BLaER1 (cell line): ENCODE data around the gene TMEM131.

Source experiments
- H3K27ac ChIP-seq: shearing (Covaris generic); formaldehyde crosslinking; 2 replicates; pipeline ENCODE4 v1.8.1; 2022
- H3K27me3 ChIP-seq: shearing (Covaris generic); formaldehyde crosslinking; 2 replicates; pipeline ENCODE4 v1.8.1; 2022
- H3K36me3 ChIP-seq: shearing (Covaris generic); formaldehyde crosslinking; 2 replicates; pipeline ENCODE4 v1.8.1; 2022
- H3K4me1 ChIP-seq: shearing (Covaris generic); formaldehyde crosslinking; 2 replicates; pipeline ENCODE4 v1.8.1; 2022
- H3K4me2 ChIP-seq: shearing (Covaris generic); formaldehyde crosslinking; 2 replicates; pipeline ENCODE4 v1.8.1; 2022
- H3K4me3 ChIP-seq: shearing (Covaris generic); formaldehyde crosslinking; 2 replicates; pipeline ENCODE4 v1.8.1; 2022
- H3K9ac ChIP-seq: shearing (Covaris generic); formaldehyde crosslinking; 2 replicates; pipeline ENCODE4 v1.8.1; 2022
- H3K9me3 ChIP-seq: shearing (Covaris generic); formaldehyde crosslinking; 2 replicates; pipeline ENCODE4 v1.8.1; 2022
- H4K20me1 ChIP-seq: shearing (Covaris generic); formaldehyde crosslinking; 2 replicates; pipeline ENCODE4 v1.8.1; 2022
- Cebpa-rat ChIP-seq: shearing (Covaris generic); IDR thresholded peaks from 2 replicates; pipeline ENCODE4 v1.8.1; 2022

Gene TMEM131

DNA sequence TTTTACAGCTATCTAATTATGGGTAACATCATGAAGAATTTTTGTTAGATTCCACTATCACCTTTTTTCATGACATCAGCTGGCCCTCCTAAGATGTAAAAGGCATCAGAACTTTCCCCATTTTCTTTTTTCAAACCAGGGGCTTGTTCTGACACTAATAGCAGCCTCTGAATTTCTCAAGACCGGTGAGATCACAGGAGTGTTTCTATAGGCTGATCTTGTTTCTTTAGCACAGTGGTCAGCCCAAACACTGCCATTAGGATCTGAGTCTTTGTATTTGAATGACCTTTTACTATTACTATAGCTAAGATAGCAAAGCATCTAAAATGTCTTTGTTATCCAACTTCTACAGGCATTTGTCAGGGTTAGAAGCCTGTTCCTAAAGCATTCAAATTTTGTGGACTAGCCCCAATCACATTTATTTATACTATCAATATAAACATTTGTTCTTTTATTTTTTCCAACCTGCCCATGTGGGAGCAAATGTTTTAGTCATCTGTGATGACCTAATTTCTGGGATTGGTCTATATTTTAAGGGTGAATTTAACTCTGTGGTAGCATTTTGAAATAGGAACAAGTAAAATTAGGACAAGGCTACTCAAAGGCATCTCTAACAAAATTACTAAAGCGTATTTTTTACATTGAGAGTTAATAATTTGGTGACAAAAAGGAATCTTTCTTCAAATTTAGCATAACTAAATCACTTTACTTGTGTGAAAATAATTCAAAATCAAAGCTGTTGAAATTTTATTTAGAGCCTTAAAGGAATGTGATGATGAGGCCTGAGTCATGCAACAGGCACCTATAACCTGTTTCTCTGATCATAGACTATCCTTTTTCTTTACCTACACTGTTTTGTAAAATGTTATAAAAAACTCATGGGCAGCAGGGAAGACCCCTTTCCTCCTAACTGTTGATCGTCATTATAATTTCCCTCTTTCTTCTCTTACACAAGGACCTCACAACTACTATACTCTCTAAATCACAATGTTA, 243.1 kb downstream of the TMEM131 start:
- Histone ChIP-seq H3K27me3 (no peaks in the 10 kb centered on the region), H3K4me3 (no peak overlapping the region), H3K4me1 (peaks cover 83% of the 10 kb centered on the region), H3K9ac (no peak overlapping the region), H4K20me1 (no peaks in the 10 kb centered on the region), H3K4me2 (peak overlapping the region; percentile 72; the same call in 1 of the 2 replicates), H3K9me3 (no peaks in the 10 kb centered on the region), H3K36me3 (peaks cover 11% of the 10 kb centered on the region), H3K27ac (no peak overlapping the region)
- no peak for TF ChIP-seq Cebpa-rat

DNA sequence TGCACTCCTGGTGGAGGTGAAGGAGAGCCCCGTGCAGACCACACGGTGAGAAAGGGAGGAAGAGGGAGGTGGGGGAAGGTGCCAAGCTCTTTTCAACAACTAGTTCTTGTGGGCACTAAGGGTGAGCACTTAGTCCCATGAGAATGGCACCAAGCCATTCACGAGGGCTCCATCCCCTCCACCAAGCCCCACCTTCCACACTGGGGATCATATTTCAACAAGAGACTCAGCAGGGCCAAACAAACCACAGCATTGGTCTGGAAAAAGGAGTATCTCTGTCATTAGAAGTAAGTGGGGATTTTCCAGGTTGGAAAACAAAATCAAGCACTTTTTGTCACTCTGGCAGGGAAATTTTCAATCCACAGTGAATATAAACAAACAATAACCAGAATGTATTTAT, 244.0 kb downstream of the TMEM131 start:
- Histone ChIP-seq H3K27me3 (no peaks in the 10 kb centered on the region), H3K9me3 (no peaks in the 10 kb centered on the region), H3K4me3 (no peak overlapping the region), H3K27ac (peak overlapping the region; percentile 20; the same call in 1 of the 2 replicates), H3K4me2 (peak overlapping the region; percentile 72), H3K9ac (no peak overlapping the region), H4K20me1 (no peaks in the 10 kb centered on the region), H3K4me1 (peaks cover 92% of the 10 kb centered on the region), H3K36me3 (peaks cover 3% of the 10 kb centered on the region)
- TF ChIP-seq Cebpa-rat: no peak

DNA sequence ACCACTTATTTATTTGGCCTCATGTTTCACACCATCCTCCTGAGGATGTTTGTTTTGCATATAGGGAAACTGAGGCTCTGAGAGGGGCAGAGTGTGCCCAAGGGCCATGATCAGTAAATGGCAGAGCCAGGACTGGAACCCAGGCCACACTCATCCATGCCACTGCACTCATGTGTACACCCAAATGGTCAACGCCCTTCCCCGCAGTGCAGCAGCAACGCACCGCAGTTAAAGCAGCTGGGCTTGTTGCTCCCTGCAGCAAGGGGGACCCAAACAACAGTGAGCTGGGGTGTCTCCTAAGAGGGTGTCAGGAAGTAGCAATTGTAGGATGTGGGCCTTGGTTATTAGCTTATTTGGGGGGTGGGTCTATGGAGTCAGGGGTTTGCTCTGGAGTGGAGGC, 245.7 kb downstream of the TMEM131 start:
- Histone ChIP-seq H4K20me1 (no peaks in the 10 kb centered on the region), H3K27me3 (no peaks in the 10 kb centered on the region), H3K27ac (no peak overlapping the region), H3K4me3 (no peak overlapping the region), H3K4me2 (no peak overlapping the region), H3K9ac (no peak overlapping the region), H3K36me3 (no peaks in the 10 kb centered on the region), H3K9me3 (no peaks in the 10 kb centered on the region), H3K4me1 (peaks cover 96% of the 10 kb centered on the region)
- no peak for TF ChIP-seq Cebpa-rat

DNA sequence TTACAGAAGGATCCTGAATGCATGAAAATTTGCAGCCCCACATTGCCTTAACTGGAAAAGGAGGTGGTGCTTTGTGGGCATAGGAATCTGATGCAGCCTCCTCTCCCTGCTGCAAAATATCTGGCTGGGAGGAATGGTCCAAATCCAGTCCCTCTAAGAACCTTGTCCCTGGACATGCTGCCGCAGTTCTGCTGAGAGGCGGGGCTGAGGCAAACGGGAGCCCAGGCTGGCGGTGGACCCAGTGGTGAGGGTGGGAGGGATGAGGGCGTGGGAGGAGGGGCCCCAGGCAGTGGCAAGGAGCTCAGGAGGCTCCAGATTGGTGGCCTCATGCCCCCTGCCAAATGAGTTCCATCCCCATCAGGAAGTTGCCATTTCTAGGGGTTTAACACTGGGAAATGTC, 246.2 kb downstream of the TMEM131 start:
- Histone ChIP-seq H3K4me1 (peaks cover 96% of the 10 kb centered on the region), H3K36me3 (no peaks in the 10 kb centered on the region), H3K27me3 (no peaks in the 10 kb centered on the region), H3K4me3 (no peak overlapping the region), H3K27ac (peak overlapping the region; percentile 16; the same call in 1 of the 2 replicates), H3K9me3 (no peaks in the 10 kb centered on the region), H3K9ac (no peak overlapping the region), H4K20me1 (no peaks in the 10 kb centered on the region), H3K4me2 (peak overlapping the region; percentile 72; the same call in 1 of the 2 replicates)
- no peak for TF ChIP-seq Cebpa-rat

DNA sequence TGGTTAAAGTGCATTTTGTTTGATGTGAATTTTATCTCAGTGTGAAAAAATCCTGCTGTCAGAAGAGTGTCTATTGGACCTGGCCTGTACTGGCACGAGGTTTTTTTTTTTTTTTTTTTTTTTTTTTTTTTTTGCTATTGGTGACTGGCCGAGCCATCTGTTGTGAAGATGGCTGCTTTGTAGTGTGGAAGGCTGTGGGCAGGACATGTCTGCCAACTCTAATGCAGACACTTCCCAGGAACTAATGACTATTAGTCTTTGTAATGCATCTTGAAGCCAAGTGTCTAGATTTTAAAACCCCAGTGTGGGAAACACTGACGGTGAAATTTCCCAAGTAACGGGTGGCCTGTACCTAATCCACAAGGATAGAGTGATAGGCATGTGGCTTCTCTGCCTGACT, 248.0 kb downstream of the TMEM131 start:
- Histone ChIP-seq H3K4me1 (peaks cover 84% of the 10 kb centered on the region), H3K9me3 (no peaks in the 10 kb centered on the region), H3K4me2 (peak overlapping the region; percentile 72), H3K36me3 (0 out of 2 replicates have a peak, but pooled peaks cover 1% of the 10 kb centered on the region), H4K20me1 (no peaks in the 10 kb centered on the region), H3K27me3 (no peaks in the 10 kb centered on the region), H3K4me3 (peak overlapping the region; percentile 43; the same call in 1 of the 2 replicates), H3K9ac (peak overlapping the region; percentile 67; the same call in 1 of the 2 replicates), H3K27ac (peak overlapping the region; percentile 75)
- no peak for TF ChIP-seq Cebpa-rat

DNA sequence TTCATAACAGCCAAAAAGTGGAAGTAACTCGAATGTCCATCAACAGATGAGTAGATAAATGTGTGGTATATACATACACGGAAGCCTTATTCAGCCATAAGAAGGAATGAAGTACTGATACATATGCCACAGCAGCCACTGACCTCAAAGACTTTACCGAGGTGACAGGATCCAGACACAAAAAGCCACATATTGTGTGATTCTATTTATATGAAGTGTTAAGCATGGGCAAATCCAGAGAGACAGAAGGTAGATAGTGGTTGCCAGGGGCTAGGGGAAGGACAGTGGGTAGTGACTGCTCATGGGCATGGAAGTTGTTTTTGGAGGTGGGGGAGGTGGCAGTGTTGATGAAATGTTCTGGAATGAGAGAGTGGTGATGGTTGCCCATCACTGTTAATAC, 248.5 kb downstream of the TMEM131 start:
- Histone ChIP-seq H3K4me1 (peaks cover 84% of the 10 kb centered on the region), H3K27ac (no peak overlapping the region; the same call in 1 of the 2 replicates), H3K36me3 (peaks cover 5% of the 10 kb centered on the region; the same call in 1 of the 2 replicates), H3K4me3 (no peak overlapping the region), H4K20me1 (no peaks in the 10 kb centered on the region), H3K27me3 (no peaks in the 10 kb centered on the region), H3K4me2 (peak overlapping the region; percentile 72), H3K9me3 (no peaks in the 10 kb centered on the region), H3K9ac (no peak overlapping the region)
- TF ChIP-seq Cebpa-rat: no peak

DNA sequence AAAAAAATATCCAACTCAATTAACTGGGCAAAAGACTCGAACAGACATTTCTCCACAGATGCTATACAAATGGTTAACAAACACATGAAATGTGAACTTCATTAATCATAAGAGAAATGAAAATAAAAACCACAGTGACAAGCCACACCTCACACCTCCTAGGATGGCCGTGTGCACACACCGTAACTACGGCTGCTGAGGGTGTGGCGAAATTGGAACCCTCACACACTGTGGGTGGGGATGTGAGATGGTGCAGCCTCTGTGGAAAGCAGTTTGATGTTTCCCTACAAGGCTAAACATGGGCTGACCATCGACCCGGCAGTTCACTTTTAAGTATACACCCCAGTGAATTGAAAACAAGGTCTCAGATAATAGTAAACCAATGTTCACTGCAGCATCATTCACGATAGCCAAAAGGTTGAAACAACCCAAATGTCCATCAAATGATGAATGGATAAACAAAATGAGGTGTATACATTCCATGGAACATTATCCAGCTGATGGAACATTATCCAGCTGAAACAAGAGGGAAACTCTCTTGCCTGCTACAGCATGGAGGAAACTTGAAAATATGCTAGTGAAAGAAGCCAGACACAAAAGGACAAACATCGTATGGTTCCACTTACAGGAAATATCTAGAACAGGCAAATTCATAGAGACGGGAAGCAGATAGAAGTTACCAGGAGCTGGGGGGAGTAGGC, 250.1 kb downstream of the TMEM131 start:
- peaks cover 22% of the 10 kb centered on the region for H3K36me3 ChIP-seq
- H3K4me3 ChIP-seq: no peak overlapping the region
- no peaks in the 10 kb centered on the region for H3K9me3 ChIP-seq
- H3K27me3 ChIP-seq: no peaks in the 10 kb centered on the region
- H3K27ac ChIP-seq: no peak overlapping the region
- peak overlapping the region; percentile 72 for H3K4me2 ChIP-seq
- no peaks in the 10 kb centered on the region for H4K20me1 ChIP-seq
- H3K9ac ChIP-seq: no peak overlapping the region
- no peak for TF ChIP-seq Cebpa-rat
- H3K4me1 ChIP-seq: peaks cover 78% of the 10 kb centered on the region

DNA sequence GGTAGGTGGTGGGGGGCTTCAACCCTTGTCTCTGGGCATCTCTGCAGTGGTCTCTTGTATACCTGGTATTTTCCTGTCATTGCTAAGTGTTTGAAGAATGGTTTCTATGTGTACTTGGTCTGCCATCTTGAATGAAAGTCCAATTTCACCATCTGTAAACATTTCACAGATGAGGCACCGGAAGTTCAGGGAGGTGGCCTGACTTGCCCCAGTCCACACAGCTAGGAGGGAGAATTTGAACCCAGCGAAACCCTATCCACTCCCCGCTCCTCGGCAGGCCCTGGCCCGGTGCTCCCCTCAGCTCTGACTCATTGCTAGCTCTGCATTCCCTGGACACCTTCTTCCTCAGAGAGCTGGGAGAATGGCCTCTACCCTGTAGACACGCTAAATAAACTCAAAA, 251.8 kb downstream of the TMEM131 start:
- Histone ChIP-seq H3K4me2 (no peak overlapping the region), H3K36me3 (peaks cover 39% of the 10 kb centered on the region), H4K20me1 (no peaks in the 10 kb centered on the region), H3K9me3 (no peaks in the 10 kb centered on the region), H3K4me1 (peaks cover 63% of the 10 kb centered on the region), H3K27ac (no peak overlapping the region), H3K27me3 (no peaks in the 10 kb centered on the region), H3K4me3 (no peak overlapping the region), H3K9ac (no peak overlapping the region)
- no peak for TF ChIP-seq Cebpa-rat

DNA sequence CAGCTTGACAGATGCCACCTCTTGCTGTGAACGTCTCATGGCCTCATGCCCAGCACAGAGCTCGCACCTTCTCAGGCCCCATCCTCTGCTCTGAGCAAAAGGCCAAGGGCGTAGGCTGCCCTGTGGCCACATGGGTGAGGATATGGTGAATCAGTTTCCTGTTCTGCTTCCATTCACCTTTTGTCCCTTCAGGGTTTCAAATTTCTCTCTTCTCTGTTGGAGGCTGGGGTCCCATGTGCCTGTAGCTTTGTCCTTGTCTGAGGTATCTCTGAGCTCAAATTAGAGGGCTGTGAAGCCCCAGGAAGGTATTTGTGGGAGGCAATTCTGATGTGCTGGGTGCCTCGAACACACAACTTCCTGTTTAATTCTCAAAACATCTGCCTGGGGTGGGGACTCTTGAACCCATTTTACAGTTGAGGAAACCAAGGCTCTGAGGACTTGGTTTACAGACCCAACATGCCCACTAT, 253.3 kb downstream of the TMEM131 start:
- Histone ChIP-seq H3K36me3 (peaks cover 54% of the 10 kb centered on the region), H4K20me1 (no peaks in the 10 kb centered on the region), H3K4me3 (no peak overlapping the region), H3K27me3 (no peaks in the 10 kb centered on the region), H3K9ac (no peak overlapping the region; the same call in 1 of the 2 replicates), H3K4me1 (peaks cover 48% of the 10 kb centered on the region), H3K9me3 (no peaks in the 10 kb centered on the region), H3K4me2 (peak overlapping the region; percentile 41), H3K27ac (peak overlapping the region; percentile 31; the same call in 1 of the 2 replicates)
- no peak for TF ChIP-seq Cebpa-rat

DNA sequence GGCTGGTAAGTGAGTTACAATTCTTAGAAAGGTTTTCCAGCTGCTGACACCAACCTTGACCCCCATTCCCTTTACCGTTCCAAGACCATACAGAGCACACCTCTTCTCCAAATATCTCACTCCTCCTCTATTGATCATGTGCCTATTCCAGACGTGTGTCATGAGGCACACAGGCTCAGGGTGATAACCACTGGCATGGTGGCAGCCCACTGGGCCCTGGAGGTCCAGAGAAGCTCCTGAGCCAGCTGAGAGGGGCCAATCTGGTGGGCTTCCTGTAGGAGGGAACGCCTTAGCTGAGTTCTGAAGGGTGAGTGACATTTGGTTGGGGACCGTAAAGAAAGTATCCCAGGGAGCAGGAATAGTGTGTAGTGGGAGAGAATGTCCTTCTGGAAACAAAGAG, 254.1 kb downstream of the TMEM131 start:
- Histone ChIP-seq H3K4me2 (no peak overlapping the region), H3K36me3 (peaks cover 61% of the 10 kb centered on the region), H4K20me1 (no peaks in the 10 kb centered on the region), H3K4me1 (peaks cover 41% of the 10 kb centered on the region), H3K4me3 (no peak overlapping the region), H3K27ac (0 out of 2 replicates have a peak overlapping the region, but pooled peaks have one; percentile 30), H3K9me3 (no peaks in the 10 kb centered on the region), H3K27me3 (no peaks in the 10 kb centered on the region), H3K9ac (no peak overlapping the region)
- TF ChIP-seq Cebpa-rat: no peak
